Measurements from ENCODE around the gene INTS1. TPM values are rescaled to one million over a fixed set of nuclear protein-coding genes. Genes with fewer than 3 reads are reported as not detected.

INTS1 gene
- polyA plus RNA-seq, 2 of the 4 experiments (the other 2 are of a cell fraction): 14.6 to 48.1 TPM

- Histone ChIP-seq H3K4me1 (peaks cover 57% of the 10 kb centered on the region), H3K27ac (peak overlapping the region in 1 of 2 experiments; percentile 72; a peak in 4 of 6 replicates), H3K4me3 (no peak overlapping the region), H3K9me3 (no peaks in the 10 kb centered on the region), H3K4me2 (peak overlapping the region; percentile 8; the same call in 1 of the 3 replicates)
- peak; percentile 44 to 50 for DNase-seq (ENCODE audit: low read depth in 1 of 2, low spot score in 1 of 2)
- POLR2A ChIA-PET: no interaction called here
- no peak for FAIRE-seq
- no peak for ATAC-seq
- CTCF ChIA-PET: interaction anchor here (1.2 to 19.9 kb wide), 4 partner anchors 11 to 97 kb away, joined by 3 to 209 read pairs (median 6); no protein-coding TSS in a partner anchor
- TF ChIP-seq NPAS2 (CRISPR knock-in tag; IDR thresholded peaks at IDR 0.05; ENCODE audit: borderline replicate concordance): no peak
- 0 out of 2 replicates have a peak, but pooled peaks have one; percentile 47 for TF ChIP-seq HDAC2 (IDR thresholded peaks at IDR 0.05)
- TF ChIP-seq MAX (IDR thresholded peaks at IDR 0.05): peak; percentile 47; the same call in 1 of the 2 replicates
- TF ChIP-seq ZFP36 (IDR thresholded peaks at IDR 0.05; ENCODE audit: borderline replicate concordance, partially characterized antibody): peak; percentile 85
- TF ChIP-seq CHD4 (IDR thresholded peaks at IDR 0.05; ENCODE audit: borderline replicate concordance): peak; percentile 55; the same call in 1 of the 2 replicates
- TF ChIP-seq KDM1A (IDR thresholded peaks at IDR 0.05; ENCODE audit: low read depth): peak; percentile 83; the same call in 1 of the 2 replicates
- WGBS (ENCODE audit: missing lambda C conversion rate): 63% methylated on average over 26 of the region's 30 CpGs
Measured at GRCh38 chr7:1460821-1461645, 43.2 kb downstream of the INTS1 start.

- no peak; a peak in 2 of 6 replicates for ATAC-seq
- ChIA-PET CTCF (interaction anchor here (1.2 to 19.9 kb wide), 4 partner anchors 12 to 98 kb away, joined by 3 to 209 read pairs (median 6); no protein-coding TSS in a partner anchor), POLR2A (interaction anchor here (1.1 to 1.6 kb wide), 3 partner anchors 12 to 21 kb away, joined by 3 to 6 read pairs (median 6); no protein-coding TSS in a partner anchor)
- H3K9me3 ChIP-seq: no peaks in the 10 kb centered on the region
- 41% methylated on average over 23 of the region's 30 CpGs for WGBS (ENCODE audit: missing lambda C conversion rate)
- H3K4me3 ChIP-seq: peak overlapping the region; percentile 38
- DNase-seq (ENCODE audit: low read depth in 1 of 2, low spot score in 1 of 2): no peak
- peak overlapping the region; percentile 82 for H3K4me2 ChIP-seq
- no peak for FAIRE-seq
- peak overlapping the region; percentile 34 to 72; a peak in 4 of 6 replicates for H3K27ac ChIP-seq
- TF ChIP-seq RNF2 (IDR thresholded peaks at IDR 0.05; ENCODE audit: borderline replicate concordance, low read depth) (no peak), SREBF2 (IDR thresholded peaks at IDR 0.05) (no peak), BHLHE40 (IDR thresholded peaks at IDR 0.05; ENCODE audit: low read depth, low read length) (no peak), HOXB13 (CRISPR knock-in tag; IDR thresholded peaks at IDR 0.05; ENCODE audit: low read depth) (no peak), RARB (CRISPR knock-in tag; IDR thresholded peaks at IDR 0.05) (no peak), HMGXB4 (CRISPR knock-in tag; IDR thresholded peaks at IDR 0.05; ENCODE audit: borderline replicate concordance) (no peak), MAFK (IDR thresholded peaks at IDR 0.05; ENCODE audit: partially characterized antibody) (no peak), FOXS1 (CRISPR knock-in tag; IDR thresholded peaks at IDR 0.05) (no peak), RCOR1 (IDR thresholded peaks at IDR 0.05; ENCODE audit: low read depth, low read length) (no peak), NR3C1 (IDR thresholded peaks at IDR 0.05) (no peak), TP53 (CRISPR knock-in tag; IDR thresholded peaks at IDR 0.05) (no peak), RFX5 (IDR thresholded peaks at IDR 0.05) (no peak), NFE2L2 (conservative IDR thresholded peaks at IDR 0.05; ENCODE audit: low read length) (no peak), ZFP36 (IDR thresholded peaks at IDR 0.05; ENCODE audit: borderline replicate concordance, partially characterized antibody) (no peak), ZNF302 (CRISPR knock-in tag; IDR thresholded peaks at IDR 0.05) (no peak), CHD4 (IDR thresholded peaks at IDR 0.05; ENCODE audit: borderline replicate concordance) (no peak)
- TF ChIP-seq, protein P1, sequence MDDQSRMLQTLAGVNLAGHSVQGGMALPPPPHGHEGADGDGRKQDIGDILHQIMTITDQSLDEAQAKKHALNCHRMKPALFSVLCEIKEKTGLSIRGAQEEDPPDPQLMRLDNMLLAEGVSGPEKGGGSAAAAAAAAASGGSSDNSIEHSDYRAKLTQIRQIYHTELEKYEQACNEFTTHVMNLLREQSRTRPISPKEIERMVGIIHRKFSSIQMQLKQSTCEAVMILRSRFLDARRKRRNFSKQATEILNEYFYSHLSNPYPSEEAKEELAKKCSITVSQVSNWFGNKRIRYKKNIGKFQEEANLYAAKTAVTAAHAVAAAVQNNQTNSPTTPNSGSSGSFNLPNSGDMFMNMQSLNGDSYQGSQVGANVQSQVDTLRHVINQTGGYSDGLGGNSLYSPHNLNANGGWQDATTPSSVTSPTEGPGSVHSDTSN (IDR thresholded peaks at IDR 0.05): no peak
- peaks cover 61% of the 10 kb centered on the region for H3K4me1 ChIP-seq
Measured at GRCh38 chr7:1459920-1460820, 44.0 kb downstream of the INTS1 start.

Measured in A549 (cell line).